HG02938 (cell line): ENCODE results near the gene CEACAM7.
"Not testable (repeated sequence)": the region's sequence is repeated elsewhere in the genome, so short reads cannot be mapped to it uniquely, and the experiment has no call there.

Source experiments
- ATAC-seq: cut with Tn5 transposase; IDR thresholded peaks from one replicate; pipeline ENCODE4 v1.9.1; 2021; ENCODE audit warnings: mild to moderate bottlenecking, moderate library complexity; ENCODE audit not compliant: unreplicated experiment

CEACAM7 gene

DNA sequence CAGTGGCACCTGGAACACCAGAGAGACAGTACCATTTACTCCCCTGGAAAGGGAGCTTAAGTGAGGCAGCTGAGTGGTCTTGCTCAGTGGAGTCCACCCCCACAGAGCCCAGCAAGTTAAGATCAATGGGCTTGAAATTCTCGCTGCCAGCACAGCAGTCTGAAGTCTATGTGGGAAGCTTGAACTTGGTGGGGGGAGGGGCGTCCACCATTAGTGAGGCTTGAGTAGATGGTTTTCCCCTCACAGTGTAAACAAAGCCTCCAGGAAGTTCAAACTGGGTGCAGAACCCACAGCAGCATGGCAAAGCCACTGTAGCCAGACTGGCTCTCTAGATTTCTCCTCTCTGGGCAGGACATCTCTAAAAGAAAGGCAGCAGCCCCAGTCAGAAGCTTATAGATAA is 30.9 kb downstream of the CEACAM7 start:
- ATAC-seq, result no peak

DNA sequence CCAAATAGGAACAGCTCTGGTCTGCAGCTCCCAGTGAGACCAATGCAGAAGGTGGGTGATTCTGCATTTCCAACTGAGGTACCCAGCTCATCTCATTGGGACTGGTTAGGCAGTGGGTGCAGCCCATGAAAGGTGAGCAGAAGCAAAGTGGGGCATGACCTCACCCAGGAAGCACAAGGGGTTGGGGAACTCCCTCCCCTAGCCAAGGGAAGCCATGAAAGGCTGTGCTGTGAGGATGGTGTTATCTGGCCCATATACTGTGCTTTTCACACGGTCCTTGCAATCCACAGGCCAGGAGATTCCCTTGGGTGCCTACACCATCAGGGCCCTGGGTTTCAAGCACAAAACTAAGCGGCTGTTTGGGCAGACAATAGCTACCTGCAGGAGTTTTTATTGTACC is 31.3 kb downstream of the CEACAM7 start:
- not testable (repeated sequence) for ATAC-seq

DNA sequence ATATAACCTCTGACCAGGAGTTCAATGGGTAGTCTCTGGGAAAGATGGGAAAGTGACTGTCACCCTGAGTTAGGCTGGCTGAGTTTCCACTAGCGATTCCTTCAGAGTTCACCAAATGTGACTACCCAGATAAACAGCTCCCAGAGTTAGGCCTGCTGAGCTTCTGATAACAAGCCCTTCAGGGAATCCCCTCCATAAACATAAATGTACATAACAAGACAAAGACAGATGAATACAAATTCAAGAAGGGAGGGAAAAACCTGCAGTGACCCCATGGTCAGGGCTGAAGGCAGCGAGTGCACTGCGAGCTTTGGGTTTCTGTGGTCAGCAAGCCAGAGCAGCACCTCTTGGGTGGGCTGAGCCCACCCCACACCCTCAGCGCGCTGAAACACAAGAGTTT is 35.8 kb downstream of the CEACAM7 start:
- ATAC-seq, result no peak

DNA sequence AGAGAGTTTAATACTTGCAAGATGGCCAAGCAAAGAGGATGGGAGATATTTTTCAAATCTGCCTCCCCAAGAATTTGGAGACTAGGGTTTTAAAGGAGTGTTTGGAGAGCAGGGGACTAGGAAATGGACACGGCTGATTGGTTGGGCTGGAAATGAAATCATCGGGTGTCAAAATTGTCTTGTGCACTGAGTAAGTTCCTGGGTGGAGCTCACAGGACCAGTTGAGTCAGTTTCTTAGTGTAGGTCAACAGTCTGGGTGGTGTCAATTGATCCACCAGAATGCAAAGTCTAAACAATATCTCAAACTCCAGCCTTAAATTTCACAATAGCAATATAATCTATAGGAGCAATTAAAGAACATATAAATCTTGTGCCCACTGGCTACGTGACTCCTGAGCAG is 38.2 kb downstream of the CEACAM7 start:
- ATAC-seq, result no peak

DNA sequence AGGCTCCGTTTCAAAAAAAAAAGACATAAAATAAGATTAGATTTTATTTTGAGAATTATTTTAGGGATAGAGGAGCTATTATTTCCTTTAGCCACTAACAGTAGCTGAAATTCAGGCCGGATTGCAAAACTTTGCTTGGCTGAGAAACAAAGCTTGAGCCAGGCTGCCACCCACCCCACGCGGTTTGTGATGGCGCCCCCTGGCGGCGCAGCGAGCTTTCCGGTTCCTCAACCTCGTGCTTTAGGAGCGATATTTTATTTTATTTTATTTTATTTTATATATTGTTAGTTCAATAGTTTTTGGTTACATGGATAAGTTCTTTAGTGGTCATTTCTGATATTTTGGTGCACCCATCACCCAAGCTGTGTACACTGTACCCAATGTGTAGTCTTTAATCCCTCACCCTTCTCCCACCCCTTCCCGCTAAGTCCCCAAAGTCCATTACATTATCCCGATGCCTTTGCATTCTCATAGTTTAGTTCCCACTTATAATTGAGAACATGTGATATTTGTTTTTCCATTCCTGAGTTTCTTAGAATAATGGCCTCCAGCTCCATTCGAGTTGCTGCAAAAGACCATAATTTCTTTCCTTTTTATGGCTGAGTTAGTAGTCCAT is 41.4 kb downstream of the CEACAM7 start:
- ATAC-seq, result no peak

DNA sequence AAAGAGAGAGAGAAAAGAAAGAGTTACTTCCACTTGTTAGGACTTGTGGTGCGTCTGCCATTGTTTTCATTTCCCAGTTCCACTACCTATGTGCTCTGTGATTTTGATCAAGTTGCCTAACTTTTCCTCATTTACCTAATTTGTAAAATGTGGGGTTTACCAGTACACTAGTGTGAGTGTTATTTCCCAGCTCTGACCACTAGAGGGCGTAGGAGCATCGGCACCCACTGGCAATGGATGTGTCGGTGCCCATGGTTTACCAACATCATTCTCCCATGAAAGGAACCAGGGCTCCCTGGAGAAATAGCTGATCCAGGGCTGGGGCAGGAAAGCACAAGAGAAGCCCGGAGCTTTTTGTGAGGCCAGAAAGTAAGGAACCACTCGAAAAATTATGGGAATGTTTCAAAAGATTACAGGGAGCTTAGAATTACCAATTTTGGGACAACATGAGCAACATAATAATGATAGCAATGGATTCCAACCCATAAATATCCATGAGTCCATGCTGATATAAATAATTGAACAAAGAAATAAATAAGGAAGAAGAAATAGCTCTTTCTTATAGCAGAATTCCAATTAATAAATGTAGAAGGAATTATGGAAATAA is 46.1 kb downstream of the CEACAM7 start:
- ATAC-seq, result no peak

DNA sequence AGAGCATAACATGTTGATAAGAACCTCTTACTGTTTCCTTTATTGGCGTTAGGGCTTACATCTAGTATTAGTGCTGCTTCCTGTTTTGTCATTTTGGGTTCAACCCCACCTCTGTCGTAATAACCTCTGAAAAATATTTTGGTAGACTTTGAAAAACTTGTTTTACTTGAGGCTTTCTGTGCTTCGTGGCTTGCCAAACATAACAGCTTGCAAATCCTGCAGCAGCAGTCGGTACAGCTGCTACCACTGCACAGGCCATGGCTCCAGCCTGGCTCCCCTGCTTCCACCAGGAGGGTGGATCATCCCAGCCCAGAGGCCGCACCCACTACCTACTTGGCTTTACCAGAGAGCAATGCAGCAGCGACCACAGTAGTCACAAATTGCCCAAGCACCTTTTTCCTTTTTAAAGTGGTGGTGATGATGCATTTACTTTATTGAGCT is 49.4 kb downstream of the CEACAM7 start:
- no peak for ATAC-seq

DNA sequence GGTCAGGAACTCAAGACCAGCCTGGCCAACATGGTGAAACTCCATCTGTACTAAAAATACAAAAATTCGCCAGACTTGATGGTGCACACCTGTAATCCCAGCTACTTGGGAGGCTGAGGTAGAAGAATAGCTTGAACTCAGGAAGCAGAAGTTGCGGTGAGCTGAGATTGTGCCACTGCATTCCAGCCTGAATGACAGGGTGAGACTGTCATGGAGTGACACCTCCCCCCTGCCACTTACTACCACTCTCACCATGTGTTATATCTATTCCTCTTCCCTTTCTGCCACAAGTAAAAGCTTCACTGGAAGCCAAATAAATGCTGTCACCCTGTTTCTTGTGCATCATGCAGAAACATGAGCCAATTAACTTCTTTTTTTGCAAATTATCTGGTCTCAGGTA is 50.6 kb downstream of the CEACAM7 start:
- ATAC-seq, result no peak

DNA sequence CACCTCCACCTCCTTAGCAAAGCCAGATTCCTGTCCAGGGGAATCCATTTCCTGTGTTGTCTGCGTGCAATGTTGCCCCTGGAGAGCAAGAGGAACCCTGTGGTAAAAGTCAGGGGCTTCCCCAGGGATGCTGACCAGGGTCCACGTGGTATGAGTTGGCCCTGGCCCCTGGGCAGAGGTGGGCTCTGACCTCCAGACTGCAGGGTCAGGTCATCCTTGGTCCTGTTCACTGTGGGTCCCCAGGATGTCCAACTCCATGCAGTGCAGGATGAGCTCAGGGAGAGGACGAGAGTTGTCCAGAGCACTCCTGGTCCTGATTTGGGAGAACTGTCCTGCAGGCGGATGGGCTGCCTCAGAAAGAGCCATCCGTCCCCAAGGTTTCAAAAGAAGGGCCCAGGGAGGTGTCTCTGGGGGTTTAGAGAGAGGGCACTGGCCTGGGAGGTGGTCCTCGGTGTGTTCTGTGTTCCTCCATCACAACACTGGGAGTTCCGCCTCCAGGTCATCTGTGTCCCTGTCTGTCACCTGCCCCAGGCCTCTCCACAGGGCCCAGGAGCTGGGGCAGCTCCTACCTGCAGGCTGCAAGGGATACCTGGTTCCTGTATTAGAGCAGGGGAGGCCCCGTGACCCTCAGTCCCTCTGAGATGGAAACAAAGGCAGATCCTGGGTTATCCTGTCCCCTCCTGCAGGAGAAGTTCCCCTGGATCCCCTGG is 59.9 kb downstream of the CEACAM7 start:
- ATAC-seq, result no peak

DNA sequence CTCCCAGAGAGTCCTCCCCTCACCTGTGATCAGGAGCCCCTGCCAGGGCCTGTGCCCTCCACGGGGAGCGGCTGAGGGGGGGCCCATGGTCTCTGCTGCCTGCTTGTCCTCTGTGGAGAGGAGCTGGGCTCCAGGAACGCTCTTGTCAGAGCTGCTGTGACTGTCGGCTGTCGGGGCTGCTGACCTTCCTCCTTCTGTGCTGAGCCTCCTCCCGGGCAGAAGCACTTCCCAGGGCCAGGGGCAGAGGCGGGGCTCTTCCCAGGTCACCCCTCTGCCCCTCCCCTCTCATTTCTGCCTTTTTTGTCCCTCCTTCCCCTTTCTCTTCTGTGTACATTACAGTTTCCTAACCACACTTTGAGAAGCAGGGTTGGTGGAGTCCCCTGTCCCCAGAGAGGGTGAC is 61.2 kb downstream of the CEACAM7 start, which contains the start of gene CEACAM4:
Gene CEACAM4 (minus strand): TSS at position 198 of the 400 bp plus-strand sequence. CDS start 111 bp downstream, at position 87.
- ATAC-seq, result no peak

DNA sequence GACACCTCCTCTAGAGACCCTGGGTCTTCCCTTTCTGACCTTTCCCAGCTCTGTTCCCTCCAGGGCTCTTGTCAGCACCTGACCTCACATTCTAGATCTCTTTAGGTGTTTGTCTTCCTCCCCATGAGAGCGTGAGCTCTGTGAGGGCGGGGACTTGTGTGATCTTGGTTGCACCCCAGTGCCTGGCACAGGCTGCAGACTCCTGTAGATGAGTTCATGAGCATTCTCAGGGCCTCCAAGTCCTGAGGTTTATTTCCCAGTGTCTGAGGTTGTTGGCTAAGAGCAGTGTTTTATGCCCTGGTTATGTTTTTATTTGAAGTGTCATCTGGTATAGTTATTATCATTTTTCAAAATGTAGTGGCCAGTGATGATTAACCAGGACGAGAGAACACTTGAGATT is 61.8 kb downstream of the CEACAM7 start:
- ATAC-seq, result no peak

DNA sequence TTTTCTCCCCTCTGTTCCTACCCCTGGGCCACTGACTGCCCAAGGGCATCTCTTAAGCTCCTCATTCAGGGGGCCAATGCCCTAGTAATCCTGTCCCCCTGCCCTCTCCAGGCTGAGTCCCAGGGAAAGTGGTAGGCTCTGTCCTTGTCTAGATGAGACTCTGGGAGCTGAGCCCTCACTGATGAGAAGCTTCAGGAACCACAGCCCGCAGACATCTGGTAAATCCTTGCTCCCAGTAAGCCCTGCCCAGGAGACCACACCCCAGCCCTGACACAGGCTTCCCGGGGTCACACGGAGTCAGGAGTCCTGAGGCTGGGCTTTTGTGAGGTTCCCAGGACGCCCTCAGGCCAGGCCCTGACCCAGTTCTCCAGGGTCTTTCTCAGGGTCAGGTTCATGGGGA is 63.1 kb downstream of the CEACAM7 start:
- no peak for ATAC-seq

DNA sequence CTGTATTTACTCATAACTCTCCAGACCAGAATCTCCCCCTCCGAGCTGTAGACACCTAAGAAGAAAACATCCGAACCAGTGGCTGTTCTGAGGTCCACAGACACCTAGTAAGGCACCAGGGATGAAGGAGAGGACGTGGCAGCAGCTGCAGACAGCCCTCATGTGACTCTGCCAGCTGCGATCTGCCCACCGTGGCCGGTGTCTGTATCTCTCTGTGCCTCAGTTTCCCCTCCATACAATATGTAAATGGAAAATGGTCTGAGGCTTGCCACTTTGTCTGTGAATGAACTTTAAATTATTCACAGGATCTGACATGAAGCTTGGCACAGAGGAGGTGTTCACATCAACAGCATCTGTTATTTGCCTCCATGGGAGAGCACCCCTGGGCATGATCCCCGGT is 63.6 kb downstream of the CEACAM7 start:
- ATAC-seq, result no peak

DNA sequence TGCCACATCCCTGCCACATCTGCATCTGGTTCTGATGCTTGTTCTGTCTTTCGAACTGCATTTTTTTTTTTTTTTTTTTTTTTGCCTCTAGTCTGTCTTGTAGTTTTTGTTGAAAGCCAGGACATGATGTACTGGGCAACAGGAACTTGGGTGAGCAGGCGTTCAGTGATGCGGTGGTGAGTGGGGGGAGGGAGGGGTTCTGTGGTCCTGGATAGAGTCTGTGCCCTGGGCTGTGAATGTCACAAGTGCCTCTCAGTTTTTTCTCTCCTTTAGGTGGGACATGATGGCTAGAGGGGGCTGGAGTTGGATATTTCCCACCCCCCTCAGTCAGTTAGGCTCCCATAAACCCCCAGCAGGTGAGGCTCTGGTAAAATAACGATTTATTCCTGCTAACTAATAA is 64.7 kb downstream of the CEACAM7 start:
- ATAC-seq, result no peak
